Lung (tissue), 12 donors: Measurements from ENCODE around the gene NUBP2. TPM values are rescaled to one million over a fixed set of nuclear protein-coding genes. Genes with fewer than 3 reads are reported as not detected.

Experiments used
- ATAC-seq: fragments of 200-7000 bp; cut with Tn5 transposase; one replicate; pipeline ENCODE4 v1.9.1; 2020; ENCODE audit warnings: moderate number of reproducible peaks; ENCODE audit not compliant: insufficient read depth, low FRiP score
- DNase-seq, 3 donors: peaks; one replicate each; pipeline ENCODE4 v3.0.0-alpha.2; 2013 to 2017
- H3K27ac ChIP-seq, 2 donors: one replicate each; pipeline ENCODE4 v1.5.1; 2013; ENCODE audit warnings: mild to moderate bottlenecking in 2 of 2, moderate library complexity in 2 of 2, control low read depth in 1 of 2, inconsistent platforms in 1 of 2, low read depth in 1 of 2, low read length in 1 of 2
- H3K27me3 ChIP-seq, 3 donors: one replicate each; pipeline ENCODE4 v1.5.1; 2013; ENCODE audit warnings: low read length in 2 of 3; ENCODE audit not compliant: control insufficient read depth in 3 of 3, insufficient read depth in 3 of 3
- H3K36me3 ChIP-seq, 4 donors: one replicate each; pipeline ENCODE4 v1.5.1; 2013; ENCODE audit warnings: low read length in 4 of 4, mild to moderate bottlenecking in 1 of 4, moderate library complexity in 1 of 4; ENCODE audit not compliant: control insufficient read depth in 4 of 4, insufficient read depth in 4 of 4
- H3K4me1 ChIP-seq, 5 donors: one replicate each; pipeline ENCODE4 v1.5.1; 2013; ENCODE audit warnings: low read length in 5 of 5, mild to moderate bottlenecking in 2 of 5, moderate library complexity in 1 of 5; ENCODE audit not compliant: control insufficient read depth in 5 of 5, insufficient read depth in 5 of 5
- H3K4me3 ChIP-seq: one replicate; pipeline ENCODE4 v1.5.1; 2013; ENCODE audit warnings: mild to moderate bottlenecking, control low read depth, moderate library complexity
- H3K9ac ChIP-seq, 2 donors: one replicate each; pipeline ENCODE4 v1.5.1; 2013; ENCODE audit warnings: low read length in 2 of 2, control low read depth in 1 of 2; ENCODE audit not compliant: insufficient read depth in 1 of 2
- H3K9me3 ChIP-seq, 4 donors: one replicate each; pipeline ENCODE4 v1.5.1; 2013; ENCODE audit warnings: low read length in 3 of 4, mild to moderate bottlenecking in 1 of 4, moderate library complexity in 1 of 4; ENCODE audit not compliant: control insufficient read depth in 4 of 4, insufficient read depth in 3 of 4
- CTCF ChIP-seq: IDR thresholded peaks from 2 replicates; pipeline ENCODE4 v1.5.1; 2012; ENCODE audit warnings: mild to moderate bottlenecking; ENCODE audit errors: control extremely low read depth, extremely low read depth
- WGBS, 2 donors: extraction: QIAGEN DNeasy Blood & Tissue Kit; methylation state at CpG; one replicate each; pipeline ENCODE4 v1.1.7; 2013; 5-methylcytosine and 5-hydroxymethylcytosine counted together
- polyA plus RNA-seq, 2 donors: library from polyadenylated mRNA; stranded (reverse); fragments of 200-250 nt; gene quantifications; one replicate each; pipeline ENCODE4 v1.2.1, GENCODE V29; 2013
- total RNA-seq, 2 donors: library from RNA; depleted of rRNA in 1 of 2; stranded (reverse); fragments of >200 nt in 1 of 2; gene quantifications; one replicate each; pipeline ENCODE4 v1.2.1, GENCODE V29; 2014 to 2021
- donor health status: control.
- donor health status: control.
- donor health status: Bipolar disorder and iron deficiency.
- donor health status: healthy.
- donor health status: DM: yes; HTN: yes; CAD: no.

Gene NUBP2
- total and polyA plus RNA-seq, 4 donors, result 38.9 to 70.2 (median 65.6) TPM

GRCh38 chr16:1777375-1778199 is 5.2 kb upstream of the NUBP2 start:
- Histone ChIP-seq H3K9ac (no peak overlapping the region), H3K27me3 (no peaks in the 10 kb centered on the region), H3K4me1 (peaks cover 0 to 22% (median 3%) of the 10 kb centered on the region in 5 donors), H3K36me3 (peaks cover 4 to 41% (median 13%) of the 10 kb centered on the region in 4 donors), H3K4me3 (no peak overlapping the region), H3K27ac (no peak overlapping the region), H3K9me3 (no peaks in the 10 kb centered on the region)
- no peak for DNase-seq
- TF ChIP-seq CTCF, result no peak
- WGBS, 2 donors, result 87% methylated on average over 32 to 36 of the region's 36 CpGs
- no peak for ATAC-seq

- Histone ChIP-seq H3K9ac (no peak overlapping the region), H3K9me3 (no peaks in the 10 kb centered on the region), H3K4me3 (no peak overlapping the region), H3K4me1 (peaks cover 0 to 22% (median 3%) of the 10 kb centered on the region in 5 donors), H3K27me3 (no peaks in the 10 kb centered on the region), H3K27ac (no peak overlapping the region), H3K36me3 (peaks cover 4 to 41% (median 13%) of the 10 kb centered on the region in 4 donors)
- WGBS, 2 donors, result 88 to 89% methylated on average over 31 to 34 of the region's 34 CpGs
- DNase-seq (no peak), ATAC-seq (no peak)
- TF ChIP-seq CTCF, result no peak
Measured at GRCh38 chr16:1778200-1779179, 4.3 kb upstream of the NUBP2 start.

- no peak overlapping the region for H3K4me3 ChIP-seq
- DNase-seq (no peak), ATAC-seq (no peak)
- no peaks in the 10 kb centered on the region for H3K9me3 ChIP-seq
- no peaks in the 10 kb centered on the region for H3K27me3 ChIP-seq
- H3K4me1 ChIP-seq, result peaks cover 0 to 19% (median 6%) of the 10 kb centered on the region in 5 donors
- 86 to 88% methylated on average over 8 of the region's 8 CpGs for WGBS, 2 donors
- peaks cover 4 to 41% (median 13%) of the 10 kb centered on the region in 4 donors for H3K36me3 ChIP-seq
- no peak overlapping the region for H3K27ac ChIP-seq
- TF ChIP-seq CTCF, result no peak
- H3K9ac ChIP-seq, result no peak overlapping the region
Measured at GRCh38 chr16:1779234-1779701, 3.5 kb upstream of the NUBP2 start.
